Heart right ventricle (tissue), 16 donors: Measurements from ENCODE around the gene CKLF. TPM values are rescaled to one million over a fixed set of nuclear protein-coding genes. Genes with fewer than 3 reads are reported as not detected.

Experiments
- ATAC-seq, 8 donors: fragments of 200-7000 bp; cut with Tn5 transposase; one replicate each; pipeline ENCODE4 v1.9.1; 2020; ENCODE audit warnings: mild to moderate bottlenecking in 8 of 8, moderate library complexity in 8 of 8, moderate number of reproducible peaks in 1 of 8
- DNase-seq, 2 donors: peaks; one replicate each; pipeline ENCODE4 v3.0.0-alpha.2; 2020
- H3K27ac ChIP-seq, 10 donors: fragments of 200-600 bp; sonication (generic) in 2 of 10; one replicate each; pipeline versions ENCODE4 v1.5.0 to v1.8.0; 2020 to 2022; ENCODE audit warnings: mild to moderate bottlenecking in 3 of 10
- H3K27me3 ChIP-seq, 7 donors: fragments of 200-600 bp; one replicate each; pipeline ENCODE4 v1.8.0; 2021 to 2022; ENCODE audit warnings: mild to moderate bottlenecking in 2 of 7
- H3K36me3 ChIP-seq, 9 donors: fragments of 200-600 bp; sonication (generic) in 1 of 9; one replicate each; pipeline versions ENCODE4 v1.5.0 to v1.8.0; 2020 to 2022; ENCODE audit warnings: mild to moderate bottlenecking in 2 of 9
- H3K4me1 ChIP-seq, 9 donors: fragments of 200-600 bp; sonication (generic) in 1 of 9; one replicate each; pipeline versions ENCODE4 v1.5.0 to v1.8.0; 2020 to 2022; ENCODE audit warnings: mild to moderate bottlenecking in 4 of 9
- H3K4me3 ChIP-seq, 10 donors: fragments of 200-600 bp; sonication (generic) in 2 of 10; one replicate each; pipeline versions ENCODE4 v1.5.0 to v1.8.0; 2020 to 2022; ENCODE audit warnings: mild to moderate bottlenecking in 7 of 10, moderate library complexity in 2 of 10
- H3K9me3 ChIP-seq, 11 donors: fragments of 200-600 bp in 10 of 11; sonication (generic) in 2 of 11; one replicate each; pipeline versions ENCODE4 v1.5.0 to v1.8.0; 2013 to 2022; ENCODE audit warnings: mild to moderate bottlenecking in 2 of 11, control low read depth in 1 of 11, moderate library complexity in 1 of 11
- CTCF ChIP-seq, 9 donors: fragments of 200-600 bp; sonication (generic) in 2 of 9; IDR thresholded peaks; one replicate each; pipeline versions ENCODE4 v1.5.0 to v1.8.0; 2021 to 2022; ENCODE audit warnings: antibody characterized with exemption in 9 of 9, mild to moderate bottlenecking in 5 of 9, moderate library complexity in 1 of 9
- WGBS, 2 donors: extraction: QIAGEN DNeasy Blood & Tissue Kit; methylation state at CpG; one replicate each; pipeline ENCODE4 v1.1.7; 2013; ENCODE audit warnings: inconsistent platforms in 1 of 2; 5-methylcytosine and 5-hydroxymethylcytosine counted together
- intact Hi-C, 10 donors: fragments of 100-400 bp; cut with DNase I; formaldehyde crosslinking; loops; one replicate each; pipeline versions ENCODE4 v1.11.1 to v1.14.2; 2022
- long read RNA-seq, 3 donors: library from polyadenylated mRNA; unstranded; transcript quantifications; one replicate each; pipeline ENCODE4 v2.0.0, GENCODE V29; 2020 to 2021
- polyA plus RNA-seq, 2 donors: library from polyadenylated mRNA; stranded (reverse); fragments of 200-250 nt; gene quantifications; one replicate each; pipeline ENCODE4 v1.2.3, GENCODE V29; 2013
- total RNA-seq, 10 donors: library from RNA; stranded (reverse); fragmentation: NEBNext Ultra II Directional in 3 of 10; extraction: Animal tissue kit (Norgen Biotek cat#: 25700) in 3 of 10; gene quantifications; one replicate each; pipeline versions ENCODE4 v1.2.1 to v1.2.4, GENCODE V29; 2021 to 2023
- donor health status: Arrhythmogenic right ventricular cardiomyopathy.
- donor health status: ischemic (EF 13 %, LVEDD 7.1; RV severe dilation, severe dysfunction).
- donor health status: healthy with polysubstance abuse.
- donor health status: DM: no; HTN: yes; CAD: no.
- donor health status: DM: no; HTN: no; CAD: no.
- donor health status: ischemic (EF 25% LVEDD 6.9; RV normal size, moderate dysfunction).
- donor health status: ischemic (EF 25% LVEDD 5.7; RV mildly dilated, moderate dysfunction).
- donor health status: healthy.
- donor health status: DM: yes; HTN: yes; CAD: no.
- donor health status: Ischemic cardiomyopathy.
- donor health status: ischemic (EF 35%, LVEDD 5.7; RV mildly dilated, moderate dysfunction).
- donor health status: nonischemic (EF 11% LVEDD 7.7; RV severe dilation, severe dysfunction).
- donor health status: DM: yes; HTN: yes; CAD: no.
- donor health status: PGD.
- donor health status: ischemic (EF 29% LVEDD 5.4; RV normal size, mild dysfunction).
- donor health status: nonischemic (EF 23%, LVEDD 6.1; RV moderate dilation, normal function).

Gene CKLF
- total RNA-seq (10 to 100 TPM in 3 of 10 donors, 1 to 10 TPM in 7; 1.6 to 19.9 (median 6.7) TPM), polyA plus RNA-seq (10 to 100 TPM in 1 of 2 donors, 1 to 10 TPM in 1; 6.8 to 24.1 TPM)
- long read RNA-seq, donor 1, partial matches to known transcripts = 1 of 3 reads
- long read RNA-seq, donor 1, other reads (novel, unspliced or antisense) = 0 of 3 reads
- long read RNA-seq, donor 2, partial matches to known transcripts = 0 of 5 reads
- long read RNA-seq, donor 2, other reads (novel, unspliced or antisense) = 0 of 5 reads
- long read RNA-seq, donor 3, partial matches to known transcripts = 0 of 2 reads
- long read RNA-seq, donor 3, other reads (novel, unspliced or antisense) = 0 of 2 reads

DNA sequence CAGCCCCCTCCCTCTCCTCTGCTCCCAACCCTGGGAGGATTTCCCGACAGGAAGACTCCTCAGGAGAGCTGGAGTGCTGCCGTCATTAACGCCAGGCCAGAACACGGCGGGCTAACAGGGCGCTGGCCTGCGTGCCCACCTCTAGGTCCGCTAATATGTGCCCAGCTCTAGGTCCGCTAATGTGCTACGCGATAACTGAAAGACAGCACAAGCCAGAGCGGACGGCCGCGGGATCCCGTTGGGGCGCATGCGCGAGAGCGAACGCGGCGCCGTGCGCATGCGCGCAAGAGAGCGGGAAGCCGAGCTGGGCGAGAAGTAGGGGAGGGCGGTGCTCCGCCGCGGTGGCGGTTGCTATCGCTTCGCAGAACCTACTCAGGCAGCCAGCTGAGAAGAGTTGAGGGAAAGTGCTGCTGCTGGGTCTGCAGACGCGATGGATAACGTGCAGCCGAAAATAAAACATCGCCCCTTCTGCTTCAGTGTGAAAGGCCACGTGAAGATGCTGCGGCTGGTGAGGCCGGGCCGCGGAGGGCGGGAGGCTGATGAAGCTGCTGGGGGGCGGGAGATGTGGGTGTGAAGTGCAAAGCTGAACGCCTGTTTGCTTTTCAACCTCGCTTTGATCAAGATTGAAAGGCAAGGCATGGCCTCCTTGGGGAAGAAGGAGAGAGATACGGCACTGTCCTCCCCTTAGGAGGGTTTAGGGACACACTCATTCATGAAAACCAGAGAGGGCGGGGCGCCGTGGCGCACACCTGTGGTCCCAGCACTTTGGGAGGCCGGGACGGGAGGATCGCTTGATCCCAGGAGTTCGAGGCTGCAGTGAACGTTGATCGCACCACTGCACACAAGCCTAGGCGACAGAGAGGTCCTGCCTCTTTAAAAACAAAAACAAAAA lies at the start of gene CKLF:
CKLF (plus strand) TSS at position 291 of the 892 bp plus-strand sequence; CDS start at position 431, 140 bp downstream.
- TF ChIP-seq CTCF (IDR thresholded peaks at IDR 0.05) = no peak

DNA sequence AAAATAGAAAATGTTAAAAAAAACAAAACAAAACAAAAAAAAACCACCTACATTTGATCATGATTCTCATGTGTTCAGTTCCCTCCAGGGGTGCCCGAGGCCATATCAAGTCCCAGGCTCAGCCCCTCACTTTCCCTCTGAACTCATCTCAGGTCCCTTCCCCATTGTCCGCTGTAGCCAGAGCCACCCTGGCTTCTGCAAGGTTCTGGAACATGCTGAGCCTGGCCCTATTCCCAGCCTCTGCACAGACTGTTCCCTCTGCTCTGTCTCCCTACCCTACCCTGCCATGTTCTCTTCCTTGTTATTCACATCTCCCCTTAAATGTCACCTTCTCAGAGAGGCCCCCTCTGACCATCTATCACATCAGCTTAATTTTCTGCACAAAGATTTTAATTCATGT lies 49.3 kb upstream of the CKLF start:
- H3K27me3 ChIP-seq = no peaks in the 10 kb centered on the region
- peak overlapping the region in 2 of 10 donors; percentile 10 to 36 for H3K27ac ChIP-seq
- peak; percentile 47 to 98 (median 91) for ATAC-seq
- peaks cover 0 to 11% (median 0%) of the 10 kb centered on the region in 9 donors for H3K36me3 ChIP-seq
- no peaks in the 10 kb centered on the region for H3K9me3 ChIP-seq
- no peak for DNase-seq
- WGBS, 2 donors = 61% methylated on average over 2 of the region's 2 CpGs
- no peak overlapping the region for H3K4me3 ChIP-seq
- H3K4me1 ChIP-seq = peaks cover 0 to 22% (median 16%) of the 10 kb centered on the region in 9 donors
- no peak for TF ChIP-seq CTCF (IDR thresholded peaks at IDR 0.05)
- intact Hi-C loops = no loop called here

More for the DNA sequence above, at the start of gene CKLF:
- H3K36me3 ChIP-seq = peaks cover 0 to 12% (median 0%) of the 10 kb centered on the region in 9 donors
- H3K4me1 ChIP-seq = peaks cover 5 to 77% (median 57%) of the 10 kb centered on the region in 9 donors
- ATAC-seq = peak; percentile 85 to 95 (median 89)
- 6 to 9% methylated on average over 63 of the region's 63 CpGs for WGBS, 2 donors
- no peaks in the 10 kb centered on the region for H3K27me3 ChIP-seq
- peak; percentile 88 to 92 for DNase-seq
- peak within 1 kb of the TSS; percentile 33 to 89 (median 60) for H3K4me3 ChIP-seq
- intact Hi-C loops = loop anchor here in 6 of 10 donors (2.0 to 10.0 kb wide), 5 partner anchors 35 to 68 kb away; partner anchors contain the start of gene CMTM3 (in 1 of the 6)
- no peaks in the 10 kb centered on the region for H3K9me3 ChIP-seq
- peak within 1 kb of the TSS; percentile 89 to 100 (median 96) for H3K27ac ChIP-seq

DNA sequence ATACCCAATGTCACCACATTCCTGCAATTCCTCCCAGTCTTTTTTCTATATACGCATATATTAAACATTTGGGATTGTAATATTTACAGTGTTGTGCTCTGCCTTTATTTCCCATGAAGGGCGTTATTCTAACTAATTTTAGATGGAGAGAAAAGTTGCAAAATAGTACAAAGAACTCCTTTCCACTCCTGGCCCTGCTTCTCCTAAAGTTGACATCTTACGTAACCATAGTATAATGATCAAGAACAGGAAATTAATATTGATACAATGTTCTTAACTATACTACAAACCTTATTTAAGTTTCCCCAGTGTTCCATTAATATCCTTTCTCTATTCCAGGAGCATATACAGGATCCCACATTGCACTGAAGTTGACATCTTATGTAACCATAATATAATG lies 48.8 kb upstream of the CKLF start:
- Histone ChIP-seq H3K4me3 (no peak overlapping the region), H3K27ac (peak overlapping the region in 1 of 10 donors; percentile 36), H3K9me3 (no peaks in the 10 kb centered on the region), H3K4me1 (peaks cover 0 to 28% (median 16%) of the 10 kb centered on the region in 9 donors), H3K36me3 (peaks cover 0 to 16% (median 0%) of the 10 kb centered on the region in 9 donors), H3K27me3 (no peaks in the 10 kb centered on the region)
- no peak for TF ChIP-seq CTCF (IDR thresholded peaks at IDR 0.05)
- 85 to 96% methylated on average over 3 of the region's 3 CpGs for WGBS, 2 donors
- intact Hi-C loops = no loop called here
- DNase-seq (no peak), ATAC-seq (no peak)

GRCh38 chr16:66507731-66508239 lies 44.6 kb upstream of the CKLF start:
- H3K36me3 ChIP-seq = peaks cover 0 to 41% (median 0%) of the 10 kb centered on the region in 9 donors
- peak overlapping the region in 2 of 10 donors; percentile 32 to 37 for H3K27ac ChIP-seq
- peaks cover 10 to 63% (median 38%) of the 10 kb centered on the region in 9 donors for H3K4me1 ChIP-seq
- intact Hi-C loops = no loop called here
- no peaks in the 10 kb centered on the region for H3K27me3 ChIP-seq
- TF ChIP-seq CTCF (IDR thresholded peaks at IDR 0.05) = no peak
- DNase-seq (no peak), ATAC-seq (no peak)
- H3K9me3 ChIP-seq = no peaks in the 10 kb centered on the region
- 89 to 91% methylated on average over 4 of the region's 4 CpGs for WGBS, 2 donors
- no peak overlapping the region for H3K4me3 ChIP-seq
